ENCODE measurements around the gene FHOD3.

Gene FHOD3

GRCh38 chr18:36828630-36829361, 531.3 kb downstream of the FHOD3 start, which contains the start of the genes KIAA1328 and TPGS2:
Gene KIAA1328 (plus strand): TSS chr18:36829127. CDS start chr18:36829139, 12 bp downstream.
Gene TPGS2 (minus strand): TSS chr18:36829002. CDS start chr18:36828767, 235 bp downstream.
- DNase-seq (ENCODE audit: low read depth in 2 of 2): peak; percentile 67 to 84

Measured in stimulated activated CD8-positive, alpha-beta memory T cell treated with anti-CD3 and anti-CD28 coated beads, Interleukin-7, amount 100 ng/mL, for 4 hours (primary cell).